ENCODE measurements around the gene CSRNP3. TPM values are rescaled to one million over a fixed set of nuclear protein-coding genes. Genes with fewer than 3 reads are reported as not detected.

The CSRNP3 gene
- total RNA-seq, 1 experiment from 2014 or later: 39.5 TPM

GRCh38 chr2:165623783-165624469 is 154.4 kb downstream of the CSRNP3 start:
- POLR2A ChIA-PET (ENCODE audit: low non-redundant PET): no interaction called here
- intact Hi-C loops (cut with micrococcal nuclease; ENCODE audit: unreplicated experiment): no loop called here
- TF ChIP-seq EZH2 (IDR thresholded peaks at IDR 0.05; ENCODE audit: borderline replicate concordance, low read depth, low read length, poor library complexity, severe bottlenecking) (no peak), CTCF (conservative IDR thresholded peaks at IDR 0.05; ENCODE audit: low read depth, low read length) (no peak)

GRCh38 chr2:165624470-165624800 is 154.9 kb downstream of the CSRNP3 start:
- POLR2A ChIA-PET (ENCODE audit: low non-redundant PET): no interaction called here
- Histone ChIP-seq H3K9me3 (ENCODE audit: low read depth, low read length, poor library complexity, severe bottlenecking) (no peaks in the 10 kb centered on the region), H3K4me1 (ENCODE audit: insufficient read depth, low read length, poor library complexity, severe bottlenecking) (peaks cover 62% of the 10 kb centered on the region), H3K27me3 (replicated peaks; ENCODE audit: insufficient read depth, low read depth, low read length, poor library complexity) (no peaks in the 10 kb centered on the region), H3K36me3 (ENCODE audit: insufficient read depth, low read length, poor library complexity, severe bottlenecking) (no peaks in the 10 kb centered on the region), H3K4me3 (ENCODE audit: low read depth, low read length, poor library complexity, severe bottlenecking) (no peak overlapping the region), H3K27ac (ENCODE audit: low read depth, low read length, poor library complexity, severe bottlenecking) (peak overlapping the region; percentile 47)
- BruUV-seq (replicated peaks): no TSS peak
- intact Hi-C loops (cut with micrococcal nuclease; ENCODE audit: unreplicated experiment): no loop called here
- no peak for DNase-seq (ENCODE audit: low spot score)
- TF ChIP-seq CTCF (conservative IDR thresholded peaks at IDR 0.05; ENCODE audit: low read depth, low read length): no peak
- CTCF ChIA-PET: no interaction called here

More at GRCh38 chr2:165623783-165624469, 154.4 kb downstream of the CSRNP3 start:
- CTCF ChIA-PET: no interaction called here
- H3K27ac ChIP-seq (ENCODE audit: low read depth, low read length, poor library complexity, severe bottlenecking): peak overlapping the region; percentile 47
- no peaks in the 10 kb centered on the region for H3K27me3 ChIP-seq (replicated peaks; ENCODE audit: insufficient read depth, low read depth, low read length, poor library complexity)
- no peak overlapping the region for H3K4me3 ChIP-seq (ENCODE audit: low read depth, low read length, poor library complexity, severe bottlenecking)
- DNase-seq (ENCODE audit: low spot score): no peak
- H3K36me3 ChIP-seq (ENCODE audit: insufficient read depth, low read length, poor library complexity, severe bottlenecking): no peaks in the 10 kb centered on the region
- no TSS peak for BruUV-seq (replicated peaks)
- peaks cover 62% of the 10 kb centered on the region for H3K4me1 ChIP-seq (ENCODE audit: insufficient read depth, low read length, poor library complexity, severe bottlenecking)
- no peaks in the 10 kb centered on the region for H3K9me3 ChIP-seq (ENCODE audit: low read depth, low read length, poor library complexity, severe bottlenecking)

GRCh38 chr2:165627470-165627869 is 158.0 kb downstream of the CSRNP3 start:
- no peak overlapping the region for H3K4me3 ChIP-seq (ENCODE audit: low read depth, low read length, poor library complexity, severe bottlenecking)
- DNase-seq (ENCODE audit: low spot score): peak; percentile 48
- POLR2A ChIA-PET (ENCODE audit: low non-redundant PET): no interaction called here
- intact Hi-C loops (cut with micrococcal nuclease; ENCODE audit: unreplicated experiment): no loop called here
- H3K27me3 ChIP-seq (replicated peaks; ENCODE audit: insufficient read depth, low read depth, low read length, poor library complexity): no peaks in the 10 kb centered on the region
- no peaks in the 10 kb centered on the region for H3K36me3 ChIP-seq (ENCODE audit: insufficient read depth, low read length, poor library complexity, severe bottlenecking)
- H3K4me1 ChIP-seq (ENCODE audit: insufficient read depth, low read length, poor library complexity, severe bottlenecking): peaks cover 62% of the 10 kb centered on the region
- BruUV-seq (replicated peaks): no TSS peak
- no peaks in the 10 kb centered on the region for H3K9me3 ChIP-seq (ENCODE audit: low read depth, low read length, poor library complexity, severe bottlenecking)
- TF ChIP-seq CTCF (conservative IDR thresholded peaks at IDR 0.05; ENCODE audit: low read depth, low read length): no peak
- TF ChIP-seq EZH2 (IDR thresholded peaks at IDR 0.05; ENCODE audit: borderline replicate concordance, low read depth, low read length, poor library complexity, severe bottlenecking): no peak
- CTCF ChIA-PET: no interaction called here
- H3K27ac ChIP-seq (ENCODE audit: low read depth, low read length, poor library complexity, severe bottlenecking): no peak overlapping the region
